ENCODE results near the gene ZYG11A.

DNA sequence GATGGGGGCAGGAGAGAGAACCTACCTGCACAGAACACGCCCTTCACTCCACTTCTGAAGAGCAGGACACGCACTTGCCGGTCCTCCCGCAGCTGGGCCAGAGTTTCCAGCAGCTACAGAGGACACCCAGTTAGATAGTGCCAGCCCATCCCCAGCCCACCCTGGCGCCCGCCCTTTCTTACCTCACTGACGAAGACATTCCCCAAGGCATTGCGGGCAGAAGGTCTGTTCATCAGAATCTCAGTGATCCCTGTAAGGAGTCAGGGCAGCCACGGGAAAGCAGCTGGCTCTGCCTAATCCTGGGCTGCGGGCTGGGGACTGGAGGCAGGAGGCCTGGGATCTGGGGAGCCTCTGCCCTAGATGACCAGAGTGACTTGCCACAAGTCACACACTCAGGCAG lies 69.0 kb downstream of the ZYG11A start:
- TF ChIP-seq TAF1 (IDR thresholded peaks at IDR 0.05; ENCODE audit: low read depth, low read length), result no peak
- TF ChIP-seq EZH2 (IDR thresholded peaks at IDR 0.05; ENCODE audit: low read depth, low read length, severe bottlenecking), result no peak
- TF ChIP-seq, protein P1, sequence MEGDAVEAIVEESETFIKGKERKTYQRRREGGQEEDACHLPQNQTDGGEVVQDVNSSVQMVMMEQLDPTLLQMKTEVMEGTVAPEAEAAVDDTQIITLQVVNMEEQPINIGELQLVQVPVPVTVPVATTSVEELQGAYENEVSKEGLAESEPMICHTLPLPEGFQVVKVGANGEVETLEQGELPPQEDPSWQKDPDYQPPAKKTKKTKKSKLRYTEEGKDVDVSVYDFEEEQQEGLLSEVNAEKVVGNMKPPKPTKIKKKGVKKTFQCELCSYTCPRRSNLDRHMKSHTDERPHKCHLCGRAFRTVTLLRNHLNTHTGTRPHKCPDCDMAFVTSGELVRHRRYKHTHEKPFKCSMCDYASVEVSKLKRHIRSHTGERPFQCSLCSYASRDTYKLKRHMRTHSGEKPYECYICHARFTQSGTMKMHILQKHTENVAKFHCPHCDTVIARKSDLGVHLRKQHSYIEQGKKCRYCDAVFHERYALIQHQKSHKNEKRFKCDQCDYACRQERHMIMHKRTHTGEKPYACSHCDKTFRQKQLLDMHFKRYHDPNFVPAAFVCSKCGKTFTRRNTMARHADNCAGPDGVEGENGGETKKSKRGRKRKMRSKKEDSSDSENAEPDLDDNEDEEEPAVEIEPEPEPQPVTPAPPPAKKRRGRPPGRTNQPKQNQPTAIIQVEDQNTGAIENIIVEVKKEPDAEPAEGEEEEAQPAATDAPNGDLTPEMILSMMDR (IDR thresholded peaks at IDR 0.05; ENCODE audit: control extremely low read depth in 1 of 3, insufficient read depth in 1 of 3, low read depth in 1 of 3, low read length in 3 of 3), result no peak
- TF ChIP-seq CBX5 (IDR thresholded peaks at IDR 0.05; ENCODE audit: low read depth, low read length), result no peak
- no peak for TF ChIP-seq ZNF274 (IDR thresholded peaks at IDR 0.05; ENCODE audit: borderline replicate concordance, extremely low read depth, low read length)
- no peak for TF ChIP-seq RAD21 (IDR thresholded peaks at IDR 0.05 in 1 of 2, conservative IDR thresholded peaks at IDR 0.05 in 1 of 2; ENCODE audit: low read depth in 2 of 2, low read length in 2 of 2)
- TF ChIP-seq EP300 (IDR thresholded peaks at IDR 0.05; ENCODE audit: borderline replicate concordance in 1 of 2, low read depth in 2 of 2, low read length in 2 of 2), result no peak
